ENCODE data around the gene ARF5. TPM values are rescaled to one million over a fixed set of nuclear protein-coding genes. Genes with fewer than 3 reads are reported as not detected.

Gene ARF5
- total RNA-seq, 6 experiments from 2014 or later, result 51.7 to 105 (median 60.8) TPM

DNA sequence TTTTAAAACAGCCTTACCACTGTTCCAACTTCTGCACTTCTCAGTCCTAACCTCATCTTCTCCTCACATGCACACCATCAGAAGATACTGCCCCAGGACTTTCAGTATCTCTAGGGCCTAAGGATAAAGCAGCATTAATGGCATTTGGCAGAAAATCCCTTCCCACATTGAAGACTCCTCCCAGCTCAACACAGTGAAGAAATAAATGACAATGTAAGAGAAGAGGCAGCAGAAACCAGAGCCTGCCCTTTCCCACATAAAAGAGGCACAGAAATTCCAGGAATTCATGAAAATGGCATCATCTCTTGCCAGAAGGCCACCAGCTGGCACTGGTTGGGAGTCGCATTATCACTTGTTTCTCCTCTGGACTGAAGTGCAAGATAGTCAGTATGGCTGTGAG is 6.5 kb upstream of the ARF5 start:
- Histone ChIP-seq H3K27ac (peak overlapping the region in 2 of 3 donors; percentile 22 to 49), H3K4me1 (peaks cover 0 to 49% (median 27%) of the 10 kb centered on the region in 4 donors), H3K4me3 (no peak overlapping the region), H3K36me3 (peaks cover 0 to 9% (median 0%) of the 10 kb centered on the region in 4 donors), H3K9me3 (no peaks in the 10 kb centered on the region), H3K27me3 (no peaks in the 10 kb centered on the region)
- no peak for ATAC-seq
- WGBS (ENCODE audit: insufficient coverage, low coverage, low lambda C conversion rate, missing lambda C conversion rate), result 60% methylated on average over 1 of the region's 1 CpG
- TF ChIP-seq, protein P1, sequence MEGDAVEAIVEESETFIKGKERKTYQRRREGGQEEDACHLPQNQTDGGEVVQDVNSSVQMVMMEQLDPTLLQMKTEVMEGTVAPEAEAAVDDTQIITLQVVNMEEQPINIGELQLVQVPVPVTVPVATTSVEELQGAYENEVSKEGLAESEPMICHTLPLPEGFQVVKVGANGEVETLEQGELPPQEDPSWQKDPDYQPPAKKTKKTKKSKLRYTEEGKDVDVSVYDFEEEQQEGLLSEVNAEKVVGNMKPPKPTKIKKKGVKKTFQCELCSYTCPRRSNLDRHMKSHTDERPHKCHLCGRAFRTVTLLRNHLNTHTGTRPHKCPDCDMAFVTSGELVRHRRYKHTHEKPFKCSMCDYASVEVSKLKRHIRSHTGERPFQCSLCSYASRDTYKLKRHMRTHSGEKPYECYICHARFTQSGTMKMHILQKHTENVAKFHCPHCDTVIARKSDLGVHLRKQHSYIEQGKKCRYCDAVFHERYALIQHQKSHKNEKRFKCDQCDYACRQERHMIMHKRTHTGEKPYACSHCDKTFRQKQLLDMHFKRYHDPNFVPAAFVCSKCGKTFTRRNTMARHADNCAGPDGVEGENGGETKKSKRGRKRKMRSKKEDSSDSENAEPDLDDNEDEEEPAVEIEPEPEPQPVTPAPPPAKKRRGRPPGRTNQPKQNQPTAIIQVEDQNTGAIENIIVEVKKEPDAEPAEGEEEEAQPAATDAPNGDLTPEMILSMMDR (IDR thresholded peaks at IDR 0.05), result no peak
- no peak for TF ChIP-seq POLR2A (IDR thresholded peaks at IDR 0.05)
- no peak for DNase-seq
- intact Hi-C loops (cut with DNase I), result no loop called here

DNA sequence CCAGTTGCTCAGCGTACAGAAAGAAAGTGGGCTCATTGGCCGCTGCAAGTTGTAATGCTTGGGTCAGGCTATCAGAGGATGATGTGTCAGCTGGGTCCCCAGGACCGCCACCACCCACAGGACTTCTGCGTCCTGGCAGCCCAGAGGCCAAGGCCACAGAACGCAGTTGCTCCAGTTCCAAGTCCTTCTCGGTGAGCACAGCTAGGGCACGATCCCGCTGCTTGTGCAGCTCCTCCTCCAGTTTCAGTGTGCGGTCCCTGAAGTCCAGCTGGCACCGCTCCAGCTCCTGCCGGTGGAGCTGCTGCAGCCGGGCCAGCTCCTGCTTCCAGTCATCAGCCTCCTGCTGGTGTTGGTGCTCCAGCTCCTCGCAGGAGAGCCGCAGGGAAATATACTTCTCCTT is 5.8 kb upstream of the ARF5 start:
- intact Hi-C loops (cut with DNase I), result no loop called here
- 29% methylated on average over 5 of the region's 14 CpGs for WGBS (ENCODE audit: insufficient coverage, low coverage, low lambda C conversion rate, missing lambda C conversion rate)

DNA sequence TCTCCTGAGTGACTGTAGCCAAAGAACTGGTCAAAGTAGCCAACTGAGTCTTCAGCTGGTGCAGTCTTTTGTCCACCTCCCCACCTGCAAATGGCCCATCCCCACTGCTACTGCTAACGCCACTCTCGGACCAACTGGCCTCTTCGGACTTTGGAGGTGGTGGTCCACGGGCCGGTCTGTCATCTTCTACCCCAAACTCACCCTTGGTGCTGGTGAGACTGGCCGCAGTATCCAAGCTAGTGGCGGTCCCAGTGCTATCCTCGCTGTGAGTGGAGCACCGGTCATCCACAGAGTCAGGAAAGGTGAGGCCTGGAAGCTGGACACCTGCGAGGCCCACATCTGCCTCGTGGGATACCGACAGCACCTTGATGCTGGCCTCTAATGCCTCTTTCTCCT is 3.6 kb upstream of the ARF5 start:
- Histone ChIP-seq H3K4me3 (peak overlapping the region; percentile 84 to 90 (median 90)), H3K4me1 (peaks cover 0 to 57% (median 32%) of the 10 kb centered on the region in 4 donors), H3K36me3 (peaks cover 0 to 10% (median 0%) of the 10 kb centered on the region in 4 donors), H3K27ac (peak overlapping the region in 2 of 3 donors; percentile 61 to 82), H3K27me3 (no peaks in the 10 kb centered on the region), H3K9me3 (no peaks in the 10 kb centered on the region)
- ATAC-seq (no peak), DNase-seq (no peak)
- WGBS (ENCODE audit: insufficient coverage, low coverage, low lambda C conversion rate, missing lambda C conversion rate), result 35% methylated on average over 9 of the region's 12 CpGs
- intact Hi-C loops (cut with DNase I), result no loop called here
- TF ChIP-seq, protein P1 (IDR thresholded peaks at IDR 0.05), result no peak
- no peak for TF ChIP-seq POLR2A (IDR thresholded peaks at IDR 0.05)

More for the DNA sequence above, 5.8 kb upstream of the ARF5 start:
- Histone ChIP-seq H3K4me1 (peaks cover 0 to 49% (median 27%) of the 10 kb centered on the region in 4 donors), H3K9me3 (no peaks in the 10 kb centered on the region), H3K36me3 (peaks cover 0 to 9% (median 0%) of the 10 kb centered on the region in 4 donors), H3K4me3 (peak overlapping the region in 1 of 3 donors; percentile 6), H3K27ac (peak overlapping the region in 2 of 3 donors; percentile 22 to 49), H3K27me3 (no peaks in the 10 kb centered on the region)
- ATAC-seq, result peak; percentile 63 to 74 (median 70)
- peak; percentile 86 to 93 (median 92) for DNase-seq
- no peak for TF ChIP-seq POLR2A (IDR thresholded peaks at IDR 0.05)
- TF ChIP-seq, protein P1 (IDR thresholded peaks at IDR 0.05), result no peak

- ATAC-seq, result peak; percentile 76 to 84 (median 78)
- Histone ChIP-seq H3K27ac (peak within 1 kb of the TSS; percentile 61 to 82 (median 81)), H3K4me1 (peaks cover 0 to 56% (median 30%) of the 10 kb centered on the region in 4 donors), H3K4me3 (peak within 1 kb of the TSS; percentile 84 to 90 (median 90)), H3K9me3 (no peaks in the 10 kb centered on the region), H3K36me3 (peaks cover 0 to 16% (median 0%) of the 10 kb centered on the region in 4 donors), H3K27me3 (no peaks in the 10 kb centered on the region)
- DNase-seq, result peak; percentile 93 to 94 (median 94)
- intact Hi-C loops (cut with DNase I), result no loop called here
- 6% methylated on average over 29 of the region's 78 CpGs for WGBS (ENCODE audit: insufficient coverage, low coverage, low lambda C conversion rate, missing lambda C conversion rate)
- peak; percentile 85 for TF ChIP-seq POLR2A (IDR thresholded peaks at IDR 0.05)
- TF ChIP-seq, protein P1 (IDR thresholded peaks at IDR 0.05), result no peak
Observed at GRCh38 chr7:127585044-127585953, 2.9 kb upstream of the ARF5 start, which contains the start of gene GCC1. Gene GCC1 (minus strand): TSS chr7:127585596. CDS start chr7:127585182, 414 bp downstream.

Data from right lobe of liver (tissue), 6 donors.